ENCODE results near the gene LDLRAD4.

The LDLRAD4 gene

GRCh38 chr18:13570856-13571495 lies 352.4 kb downstream of the LDLRAD4 start:
- H3K36me3 ChIP-seq, result no peaks in the 10 kb centered on the region
- no peak for TF ChIP-seq CTCF (IDR thresholded peaks at IDR 0.05; ENCODE audit: low read depth, low read length)
- no peak overlapping the region for H3K4me3 ChIP-seq (ENCODE audit: low read depth, low read length)
- H3K27ac ChIP-seq, result no peak overlapping the region
- H3K27me3 ChIP-seq (ENCODE audit: insufficient read depth, low read depth, severe bottlenecking), result no peaks in the 10 kb centered on the region
- H3K9me3 ChIP-seq (ENCODE audit: severe bottlenecking), result no peaks in the 10 kb centered on the region
- no peak for DNase-seq

- no peak for DNase-seq
- no peak for TF ChIP-seq CTCF (IDR thresholded peaks at IDR 0.05; ENCODE audit: low read depth, low read length)
- Histone ChIP-seq H3K9me3 (ENCODE audit: severe bottlenecking) (no peaks in the 10 kb centered on the region), H3K4me3 (ENCODE audit: low read depth, low read length) (no peak overlapping the region), H3K27me3 (ENCODE audit: insufficient read depth, low read depth, severe bottlenecking) (no peaks in the 10 kb centered on the region), H3K36me3 (no peaks in the 10 kb centered on the region), H3K27ac (no peak overlapping the region)
These were observed 353.6 kb downstream of the LDLRAD4 start for GRCh38 chr18:13572148-13572547.

- no peak for TF ChIP-seq CTCF (IDR thresholded peaks at IDR 0.05; ENCODE audit: low read depth, low read length)
- DNase-seq, result no peak
- H3K9me3 ChIP-seq (ENCODE audit: severe bottlenecking), result no peaks in the 10 kb centered on the region
- H3K36me3 ChIP-seq, result no peaks in the 10 kb centered on the region
- H3K27me3 ChIP-seq (ENCODE audit: insufficient read depth, low read depth, severe bottlenecking), result no peaks in the 10 kb centered on the region
- no peak overlapping the region for H3K27ac ChIP-seq
- no peak overlapping the region for H3K4me3 ChIP-seq (ENCODE audit: low read depth, low read length)
These were observed 354.2 kb downstream of the LDLRAD4 start for GRCh38 chr18:13572721-13573120.

GRCh38 chr18:13573750-13574149 lies 355.2 kb downstream of the LDLRAD4 start:
- H3K36me3 ChIP-seq, result no peaks in the 10 kb centered on the region
- no peak for DNase-seq
- TF ChIP-seq CTCF (IDR thresholded peaks at IDR 0.05; ENCODE audit: low read depth, low read length), result no peak

GRCh38 chr18:13574355-13574754 lies 355.8 kb downstream of the LDLRAD4 start:
- no peak for DNase-seq
- Histone ChIP-seq H3K4me3 (ENCODE audit: low read depth, low read length) (no peak overlapping the region), H3K27ac (no peak overlapping the region), H3K9me3 (ENCODE audit: severe bottlenecking) (no peaks in the 10 kb centered on the region), H3K36me3 (no peaks in the 10 kb centered on the region), H3K27me3 (ENCODE audit: insufficient read depth, low read depth, severe bottlenecking) (no peaks in the 10 kb centered on the region)
- TF ChIP-seq CTCF (IDR thresholded peaks at IDR 0.05; ENCODE audit: low read depth, low read length), result no peak

More at GRCh38 chr18:13573750-13574149, 355.2 kb downstream of the LDLRAD4 start:
- Histone ChIP-seq H3K27me3 (ENCODE audit: insufficient read depth, low read depth, severe bottlenecking) (no peaks in the 10 kb centered on the region), H3K4me3 (ENCODE audit: low read depth, low read length) (no peak overlapping the region), H3K27ac (no peak overlapping the region), H3K9me3 (ENCODE audit: severe bottlenecking) (no peaks in the 10 kb centered on the region)

GRCh38 chr18:13574761-13575160 lies 356.2 kb downstream of the LDLRAD4 start:
- no peak overlapping the region for H3K27ac ChIP-seq
- H3K4me3 ChIP-seq (ENCODE audit: low read depth, low read length), result no peak overlapping the region
- TF ChIP-seq CTCF (IDR thresholded peaks at IDR 0.05; ENCODE audit: low read depth, low read length), result no peak
- no peak for DNase-seq
- no peaks in the 10 kb centered on the region for H3K9me3 ChIP-seq (ENCODE audit: severe bottlenecking)
- H3K36me3 ChIP-seq, result no peaks in the 10 kb centered on the region
- H3K27me3 ChIP-seq (ENCODE audit: insufficient read depth, low read depth, severe bottlenecking), result no peaks in the 10 kb centered on the region

All from WERI-Rb-1 (cell line).